ENCODE results near the gene RNF144A. TPM values are rescaled to one million over a fixed set of nuclear protein-coding genes. Genes with fewer than 3 reads are reported as not detected.
A peak's percentile ranks its signal among the peaks of the same experiment; 100 is the strongest.

Gene RNF144A
- polyA plus RNA-seq, 1 of the 3 experiments (the other 2 are of a cell fraction), result 15.6 TPM

- no peak for TF ChIP-seq USF1 (IDR thresholded peaks at IDR 0.05; ENCODE audit: borderline replicate concordance, low read depth)
Observed at GRCh38 chr2:6913415-6914157, 3.6 kb upstream of the RNF144A start (continued).

- Histone ChIP-seq H3K9me3 (no peaks in the 10 kb centered on the region), H3K79me2 (ENCODE audit: insufficient read depth) (peaks cover 18% of the 10 kb centered on the region), H2AFZ (ENCODE audit: low read depth) (no peak overlapping the region), H3K4me1 (ENCODE audit: control insufficient read depth in 1 of 2, insufficient read depth in 2 of 2, low read depth in 1 of 2, low read length in 1 of 2) (peaks cover 0 to 16% of the 10 kb centered on the region in 2 experiments; a peak in 2 of 4 replicates), H3K27me3 (ENCODE audit: insufficient read depth) (no peaks in the 10 kb centered on the region), H3K4me3 (ENCODE audit: low read depth in 2 of 2, low read length in 1 of 2) (no peak overlapping the region), H3K9ac (no peak overlapping the region), H4K20me1 (ENCODE audit: insufficient read depth) (peaks cover 8% of the 10 kb centered on the region), H3F3A (replicated peaks; ENCODE audit: insufficient read depth) (peaks cover 27% of the 10 kb centered on the region), H3K4me2 (peak overlapping the region; percentile 27; the same call in 1 of the 2 replicates), H3K27ac (ENCODE audit: low read depth in 2 of 2, low read length in 1 of 2) (peak overlapping the region in 1 of 2 experiments; percentile 59; a peak in 2 of 4 replicates), H3K9me2 (no peaks in the 10 kb centered on the region), H3K36me3 (replicated peaks in 1 of 2; ENCODE audit: control insufficient read depth in 1 of 2, insufficient read depth in 2 of 2, low read length in 1 of 2) (no peaks in the 10 kb centered on the region)
- CTCF ChIA-PET, result interaction anchor here (1.0 to 25.9 kb wide), 11 partner anchors 8 to 182 kb away, joined by 4 to 437 read pairs (median 24); no protein-coding TSS in a partner anchor
- POLR2A ChIA-PET, result no interaction called here
- WGBS (ENCODE audit: low lambda C conversion rate), result 43% methylated on average over 3 of the region's 3 CpGs
- no peak for DNase-seq
- TF ChIP-seq JUND (IDR thresholded peaks at IDR 0.05) (peak; percentile 81; the same call in 1 of the 2 replicates), SMC3 (IDR thresholded peaks at IDR 0.05; ENCODE audit: low read depth, low read length) (no peak), FOXJ3 (CRISPR knock-in tag; IDR thresholded peaks at IDR 0.05) (no peak), TCF12 (IDR thresholded peaks at IDR 0.05) (peak; percentile 65), GATA2 (CRISPR knock-in tag; IDR thresholded peaks at IDR 0.05) (no peak), RCOR1 (IDR thresholded peaks at IDR 0.05; ENCODE audit: low read length) (no peak), RFX5 (IDR thresholded peaks at IDR 0.05; ENCODE audit: low read length) (no peak), CHD2 (IDR thresholded peaks at IDR 0.05; ENCODE audit: low read length, partially characterized antibody) (no peak), MEF2A (IDR thresholded peaks at IDR 0.05; ENCODE audit: borderline replicate concordance, low read depth) (no peak), ELF1 (IDR thresholded peaks at IDR 0.05) (no peak), FOSL2 (IDR thresholded peaks at IDR 0.05; ENCODE audit: borderline replicate concordance, low read depth) (peak; percentile 90), TEAD4 (IDR thresholded peaks at IDR 0.05; ENCODE audit: borderline replicate concordance, insufficient read depth) (0 out of 2 replicates have a peak, but pooled peaks have one; percentile 14), GABPA (IDR thresholded peaks at IDR 0.05; ENCODE audit: low read depth) (no peak), RAD21 (IDR thresholded peaks at IDR 0.05; ENCODE audit: low read length) (no peak), YY1 (IDR thresholded peaks at IDR 0.05; ENCODE audit: low read depth) (no peak), CTCF (IDR thresholded peaks at IDR 0.05) (no peak), MAX (IDR thresholded peaks at IDR 0.05; ENCODE audit: low read depth) (0 out of 2 replicates have a peak, but pooled peaks have one; percentile 20), RXRA (IDR thresholded peaks at IDR 0.05; ENCODE audit: borderline replicate concordance, low read depth) (no peak), EP300 (IDR thresholded peaks at IDR 0.05; ENCODE audit: borderline replicate concordance in 1 of 2, low read depth in 1 of 2, low read length in 1 of 2) (peak in 1 of 2 experiments; percentile 49; a peak in 1 of 4 replicates), POLR2AphosphoS5 (IDR thresholded peaks at IDR 0.05; ENCODE audit: low read depth, low read length) (peak; percentile 42; the same call in 1 of the 2 replicates), USF1 (IDR thresholded peaks at IDR 0.05; ENCODE audit: borderline replicate concordance, low read depth) (no peak), PBX3 (IDR thresholded peaks at IDR 0.05) (peak; percentile 62), REST (IDR thresholded peaks at IDR 0.05; ENCODE audit: low read depth, low read length) (no peak), TAF1 (IDR thresholded peaks at IDR 0.05; ENCODE audit: borderline replicate concordance, low read depth, low read length) (no peak)
Observed at GRCh38 chr2:6914828-6915227, 2.4 kb upstream of the RNF144A start.
